GM19468 (cell line): Measurements from ENCODE around the gene SUPT3H.
"Not testable (repeated sequence)": the region's sequence is repeated elsewhere in the genome, so short reads cannot be mapped to it uniquely, and the experiment has no call there.

Source experiments
- ATAC-seq: cut with Tn5 transposase; IDR thresholded peaks from one replicate; pipeline ENCODE4 v1.9.1; 2021; ENCODE audit warnings: mild to moderate bottlenecking, moderate library complexity, moderate number of reproducible peaks; ENCODE audit not compliant: unreplicated experiment; ENCODE audit errors: extremely low read depth

SUPT3H gene

GRCh38 chr6:44931385-44931784 lies 446.3 kb downstream of the SUPT3H start:
- ATAC-seq, result no peak

GRCh38 chr6:44926556-44926955 lies 451.2 kb downstream of the SUPT3H start:
- ATAC-seq, result no peak

- no peak for ATAC-seq
Observed at GRCh38 chr6:44925100-44925739, 452.5 kb downstream of the SUPT3H start.

- ATAC-seq, result no peak
Observed at GRCh38 chr6:44923444-44923843, 454.3 kb downstream of the SUPT3H start.

GRCh38 chr6:44921798-44922197 lies 455.9 kb downstream of the SUPT3H start:
- no peak for ATAC-seq

GRCh38 chr6:44920952-44921491 lies 456.7 kb downstream of the SUPT3H start:
- ATAC-seq, result no peak

- ATAC-seq, result no peak
Observed at GRCh38 chr6:44918671-44919296, 458.9 kb downstream of the SUPT3H start.

- no peak for ATAC-seq
Observed at GRCh38 chr6:44917430-44917829, 460.3 kb downstream of the SUPT3H start.

- ATAC-seq, result no peak
Observed at GRCh38 chr6:44915111-44915510, 462.6 kb downstream of the SUPT3H start.

- ATAC-seq, result no peak
Observed at GRCh38 chr6:44914141-44914540, 463.6 kb downstream of the SUPT3H start.

GRCh38 chr6:44906761-44907160 lies 471.0 kb downstream of the SUPT3H start:
- no peak for ATAC-seq

GRCh38 chr6:44900358-44900757 lies 477.4 kb downstream of the SUPT3H start:
- not testable (repeated sequence) for ATAC-seq

- no peak for ATAC-seq
Observed at GRCh38 chr6:44898296-44898930, 479.3 kb downstream of the SUPT3H start.

GRCh38 chr6:44897316-44897715 lies 480.4 kb downstream of the SUPT3H start:
- no peak for ATAC-seq

GRCh38 chr6:44896701-44897100 lies 481.0 kb downstream of the SUPT3H start:
- no peak for ATAC-seq

- ATAC-seq, result no peak
Observed at GRCh38 chr6:44892579-44892978, 485.2 kb downstream of the SUPT3H start.

- ATAC-seq, result not testable (repeated sequence)
Observed at GRCh38 chr6:44879071-44879470, 498.7 kb downstream of the SUPT3H start.

GRCh38 chr6:44876638-44877037 lies 501.1 kb downstream of the SUPT3H start:
- ATAC-seq, result not testable (repeated sequence)

- peak; percentile 51 for ATAC-seq
Observed at GRCh38 chr6:44869321-44869897, 508.3 kb downstream of the SUPT3H start.

- ATAC-seq, result no peak
Observed at GRCh38 chr6:44868910-44869309, 508.8 kb downstream of the SUPT3H start.

- peak; percentile 13 for ATAC-seq
Observed at GRCh38 chr6:44868335-44868668, 509.4 kb downstream of the SUPT3H start.
